DND-41 (cell line): Measurements from ENCODE around the gene NFX1.

Experiments used
- EZH2 ChIP-seq: IDR thresholded peaks from 3 replicates; pipeline ENCODE4 v1.6.1; 2012; ENCODE audit warnings: borderline replicate concordance, low read depth, mild to moderate bottlenecking, moderate library complexity, low read length, inconsistent platforms; ENCODE audit not compliant: severe bottlenecking
- TF ChIP-seq, protein P1 (sequence below): IDR thresholded peaks from 2 replicates; pipeline ENCODE4 v1.5.1; 2012; ENCODE audit warnings: borderline replicate concordance, low read length, moderate library complexity, mild to moderate bottlenecking; ENCODE audit not compliant: poor library complexity, severe bottlenecking; ENCODE audit errors: extremely low read depth

DNA sequence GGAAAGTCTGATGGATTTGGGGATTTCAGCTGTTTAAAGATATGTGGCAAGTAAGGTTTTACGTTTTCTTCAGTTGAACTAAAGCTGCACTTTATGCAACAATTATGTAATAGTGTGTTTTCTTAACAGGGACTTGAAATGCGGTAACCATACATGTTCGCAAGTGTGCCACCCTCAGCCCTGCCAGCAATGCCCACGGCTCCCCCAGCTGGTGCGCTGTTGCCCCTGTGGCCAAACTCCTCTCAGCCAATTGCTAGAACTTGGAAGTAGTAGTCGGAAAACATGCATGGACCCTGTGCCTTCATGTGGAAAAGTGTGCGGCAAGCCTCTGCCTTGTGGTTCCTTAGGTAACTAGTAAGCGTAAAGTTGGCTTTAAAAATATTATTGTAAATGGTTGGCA is 28.5 kb downstream of the NFX1 start:
- no peak for TF ChIP-seq EZH2
- TF ChIP-seq, protein P1, sequence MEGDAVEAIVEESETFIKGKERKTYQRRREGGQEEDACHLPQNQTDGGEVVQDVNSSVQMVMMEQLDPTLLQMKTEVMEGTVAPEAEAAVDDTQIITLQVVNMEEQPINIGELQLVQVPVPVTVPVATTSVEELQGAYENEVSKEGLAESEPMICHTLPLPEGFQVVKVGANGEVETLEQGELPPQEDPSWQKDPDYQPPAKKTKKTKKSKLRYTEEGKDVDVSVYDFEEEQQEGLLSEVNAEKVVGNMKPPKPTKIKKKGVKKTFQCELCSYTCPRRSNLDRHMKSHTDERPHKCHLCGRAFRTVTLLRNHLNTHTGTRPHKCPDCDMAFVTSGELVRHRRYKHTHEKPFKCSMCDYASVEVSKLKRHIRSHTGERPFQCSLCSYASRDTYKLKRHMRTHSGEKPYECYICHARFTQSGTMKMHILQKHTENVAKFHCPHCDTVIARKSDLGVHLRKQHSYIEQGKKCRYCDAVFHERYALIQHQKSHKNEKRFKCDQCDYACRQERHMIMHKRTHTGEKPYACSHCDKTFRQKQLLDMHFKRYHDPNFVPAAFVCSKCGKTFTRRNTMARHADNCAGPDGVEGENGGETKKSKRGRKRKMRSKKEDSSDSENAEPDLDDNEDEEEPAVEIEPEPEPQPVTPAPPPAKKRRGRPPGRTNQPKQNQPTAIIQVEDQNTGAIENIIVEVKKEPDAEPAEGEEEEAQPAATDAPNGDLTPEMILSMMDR = no peak
